ENCODE results near the gene CELF5. TPM values are rescaled to one million over a fixed set of nuclear protein-coding genes. Genes with fewer than 3 reads are reported as not detected.

The CELF5 gene
- total RNA-seq, 1 experiment from 2014 or later = 2.5 TPM

DNA sequence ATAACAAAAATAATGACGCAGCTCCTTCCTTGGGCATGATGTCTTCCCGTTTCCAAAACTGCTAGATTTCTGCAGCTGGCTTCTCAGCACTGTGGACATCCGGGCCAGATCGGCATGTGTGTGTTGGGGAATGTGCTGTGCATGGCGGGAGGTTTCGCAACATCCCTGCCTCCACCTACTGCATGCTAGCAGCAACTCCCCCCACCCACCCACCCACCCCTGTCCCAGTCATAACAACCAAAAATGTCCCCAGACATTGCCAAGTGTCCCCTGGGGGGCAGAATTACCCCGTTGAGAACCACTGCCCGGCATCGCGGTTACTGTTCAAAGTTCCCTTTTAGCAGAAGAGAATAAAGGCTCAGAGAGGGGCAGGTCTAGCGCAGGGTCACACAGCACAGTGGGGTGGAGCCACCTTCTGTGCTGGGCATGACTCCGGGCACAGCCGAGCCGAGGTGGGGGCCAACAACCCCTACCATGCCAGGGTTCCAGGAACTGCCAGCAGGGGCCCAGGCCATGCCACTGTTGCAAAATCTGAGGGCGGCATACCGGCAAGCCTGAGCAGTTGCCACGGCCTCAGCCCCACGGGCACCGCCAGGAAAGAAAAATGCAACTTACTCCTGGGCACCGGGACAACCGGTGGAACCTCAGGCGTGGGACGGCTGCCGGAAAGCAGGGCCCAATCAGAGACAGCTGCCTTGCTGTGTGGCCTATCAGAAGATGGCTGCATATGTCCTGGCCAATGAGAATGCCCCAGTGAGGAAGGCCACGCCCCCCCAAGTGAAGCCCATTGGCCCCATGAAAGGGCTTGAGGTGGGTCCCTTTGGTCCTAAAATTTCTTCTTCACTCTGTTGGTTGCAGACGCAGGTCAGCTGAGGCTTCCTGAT is 119.4 kb downstream of the CELF5 start:
- H3K4me2 ChIP-seq (ENCODE audit: low read length) = peak overlapping the region; percentile 99
- intact Hi-C loops (cut with micrococcal nuclease) = no loop called here
- H3K79me2 ChIP-seq (ENCODE audit: insufficient read depth, low read length) = no peaks in the 10 kb centered on the region
- DNase-seq (ENCODE audit: low read depth, low spot score) (peak; percentile 87), ATAC-seq (peak; percentile 97)
- CTCF ChIA-PET = interaction anchor here (0.8 to 1.5 kb wide), 3 partner anchors 36 to 127 kb away, joined by 3 to 5 read pairs (median 4); no protein-coding TSS in a partner anchor
- H2AFZ ChIP-seq (ENCODE audit: low read depth, low read length, poor library complexity, severe bottlenecking) = peak overlapping the region; percentile 81
- POLR2A ChIA-PET = interaction anchor here (0.6 kb wide), 2 partner anchors 36 to 288 kb away, joined by 3 to 4 read pairs; no protein-coding TSS in a partner anchor
- no peaks in the 10 kb centered on the region for H3K9me3 ChIP-seq (ENCODE audit: control insufficient read depth in 1 of 2, insufficient read depth in 1 of 2, low read depth in 1 of 2, low read length in 2 of 2)
- H3K4me1 ChIP-seq (ENCODE audit: control insufficient read depth in 1 of 2, insufficient read depth in 2 of 2, low read length in 2 of 2) = peaks cover 3 to 13% of the 10 kb centered on the region in 2 experiments
- RAD21 ChIA-PET (ENCODE audit: low non-redundant PET in 1 of 2, low total read pairs in 2 of 2, uncharacterized antibody in 2 of 2, unreplicated experiment in 2 of 2) = no interaction called here
- H3K9ac ChIP-seq (ENCODE audit: low read length) = peak overlapping the region; percentile 60
- TF ChIP-seq POLR2AphosphoS5 (IDR thresholded peaks at IDR 0.05; ENCODE audit: low read depth, low read length) (peak; percentile 42; the same call in 1 of the 2 replicates), JUND (IDR thresholded peaks at IDR 0.05) (no peak), SP1 (IDR thresholded peaks at IDR 0.05; ENCODE audit: low read depth) (peak; percentile 98), MAX (IDR thresholded peaks at IDR 0.05) (no peak), ELF1 (IDR thresholded peaks at IDR 0.05; ENCODE audit: borderline replicate concordance, low read depth) (no peak), POLR2A (IDR thresholded peaks at IDR 0.05; ENCODE audit: borderline replicate concordance, extremely low read depth, insufficient read depth, insufficient read length) (peak; percentile 29)
- TF ChIP-seq, protein P1, sequence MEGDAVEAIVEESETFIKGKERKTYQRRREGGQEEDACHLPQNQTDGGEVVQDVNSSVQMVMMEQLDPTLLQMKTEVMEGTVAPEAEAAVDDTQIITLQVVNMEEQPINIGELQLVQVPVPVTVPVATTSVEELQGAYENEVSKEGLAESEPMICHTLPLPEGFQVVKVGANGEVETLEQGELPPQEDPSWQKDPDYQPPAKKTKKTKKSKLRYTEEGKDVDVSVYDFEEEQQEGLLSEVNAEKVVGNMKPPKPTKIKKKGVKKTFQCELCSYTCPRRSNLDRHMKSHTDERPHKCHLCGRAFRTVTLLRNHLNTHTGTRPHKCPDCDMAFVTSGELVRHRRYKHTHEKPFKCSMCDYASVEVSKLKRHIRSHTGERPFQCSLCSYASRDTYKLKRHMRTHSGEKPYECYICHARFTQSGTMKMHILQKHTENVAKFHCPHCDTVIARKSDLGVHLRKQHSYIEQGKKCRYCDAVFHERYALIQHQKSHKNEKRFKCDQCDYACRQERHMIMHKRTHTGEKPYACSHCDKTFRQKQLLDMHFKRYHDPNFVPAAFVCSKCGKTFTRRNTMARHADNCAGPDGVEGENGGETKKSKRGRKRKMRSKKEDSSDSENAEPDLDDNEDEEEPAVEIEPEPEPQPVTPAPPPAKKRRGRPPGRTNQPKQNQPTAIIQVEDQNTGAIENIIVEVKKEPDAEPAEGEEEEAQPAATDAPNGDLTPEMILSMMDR (IDR thresholded peaks at IDR 0.05 in 2 of 3, conservative IDR thresholded peaks at IDR 0.05 in 1 of 3; ENCODE audit: borderline replicate concordance in 1 of 3, insufficient read depth in 1 of 3, low read depth in 2 of 3, low read length in 2 of 3) = 0 out of 6 replicates have a peak, but pooled peaks of 1 of the 3 experiments have one; percentile 13
- no peaks in the 10 kb centered on the region for H3K27me3 ChIP-seq (ENCODE audit: insufficient read depth, low read length)
- peak overlapping the region; percentile 61 to 76 for H3K4me3 ChIP-seq (replicated peaks in 1 of 2; ENCODE audit: low read depth in 1 of 2, low read length in 2 of 2)
- H4K20me1 ChIP-seq (ENCODE audit: insufficient read depth) = no peaks in the 10 kb centered on the region
- H3K36me3 ChIP-seq (ENCODE audit: control insufficient read depth in 1 of 2, insufficient read depth in 2 of 2, low read length in 2 of 2) = no peaks in the 10 kb centered on the region
- H3K9me2 ChIP-seq (ENCODE audit: insufficient read depth) = no peaks in the 10 kb centered on the region
- H3K27ac ChIP-seq (ENCODE audit: low read depth, low read length) = peak overlapping the region; percentile 60
- no TSS peak for BruUV-seq (replicated peaks)

Measured in HCT116 (cell line).